H1 (cell line): Measurements from ENCODE around the gene KATNAL2. TPM values are rescaled to one million over a fixed set of nuclear protein-coding genes. Genes with fewer than 3 reads are reported as not detected.

ENCODE experiments used
- CTCF ChIA-PET: fragments of 300-600 bp; sonication (Branson Sonifier 250); formaldehyde crosslinking; loops from one replicate; lab custom pipeline; 2021; ENCODE audit not compliant: partially characterized antibody; lab: Charles Lee
- POLR2A ChIA-PET: fragments of 300-600 bp; sonication (Branson Sonifier 250); formaldehyde crosslinking; loops from one replicate; lab custom pipeline; 2021; ENCODE audit warnings: inconsistent platforms; ENCODE audit not compliant: partially characterized antibody; lab: Charles Lee
- DNase-seq, 2 experiments: peaks; one replicate each; pipeline versions ENCODE4 v3.0.0 to v3.0.0-alpha.2; 2010 to 2022; ENCODE audit warnings: low spot score in 2 of 2, low read depth in 1 of 2, mixed read lengths in 1 of 2
- FAIRE-seq: peaks from 2 replicates; lab custom pipeline; 2011; peaks lifted over from hg19 to GRCh38; lab: Jason Lieb, UNC
- H2AFZ ChIP-seq: 2 replicates; pipeline ENCODE4 v1.8.1; 2012; ENCODE audit warnings: low read length, inconsistent platforms
- H2AK5ac ChIP-seq: 2 replicates; pipeline ENCODE4 v1.6.1; 2013; ENCODE audit warnings: low read depth, low read length
- H2BK120ac ChIP-seq: replicated peaks from 2 replicates; pipeline ENCODE3; 2013; ENCODE audit warnings: low read depth, low read length, inconsistent platforms
- H2BK12ac ChIP-seq: 2 replicates; pipeline ENCODE4 v1.6.1; 2013; ENCODE audit warnings: low read depth, low read length
- H2BK15ac ChIP-seq: 2 replicates; pipeline ENCODE4 v1.6.1; 2013; ENCODE audit warnings: low read length
- H2BK20ac ChIP-seq: 2 replicates; pipeline ENCODE4 v1.6.1; 2013; ENCODE audit warnings: low read length
- H2BK5ac ChIP-seq: 2 replicates; pipeline ENCODE4 v1.6.1; 2013; ENCODE audit warnings: low read depth, low read length
- H3K14ac ChIP-seq: 2 replicates; pipeline ENCODE4 v1.6.1; 2013; ENCODE audit warnings: inconsistent platforms; ENCODE audit not compliant: insufficient read length
- H3K18ac ChIP-seq: 2 replicates; pipeline ENCODE4 v1.6.1; 2013; ENCODE audit warnings: low read length; ENCODE audit errors: extremely low read depth
- H3K23ac ChIP-seq: 2 replicates; pipeline ENCODE4 v1.6.1; 2013; ENCODE audit warnings: inconsistent platforms; ENCODE audit not compliant: insufficient read length
- H3K23me2 ChIP-seq: 2 replicates; pipeline ENCODE4 v1.6.1; 2013; ENCODE audit warnings: low read depth, low read length
- H3K27ac ChIP-seq: 2 replicates; pipeline ENCODE4 v1.6.1; 2011; ENCODE audit warnings: low read depth, low read length, inconsistent platforms
- H3K27me3 ChIP-seq, 4 experiments: replicated peaks in 1 of 4; 1 replicate in 1 of 4; 2 replicates in 3 of 4; pipeline versions ENCODE4 v1.6.1 to v1.8.1; 2011 to 2013; ENCODE audit warnings: low read length in 3 of 4, mild to moderate bottlenecking in 3 of 4, inconsistent platforms in 2 of 4, mixed read lengths in 2 of 4, moderate library complexity in 1 of 4; ENCODE audit not compliant: control insufficient read depth in 3 of 4, insufficient read depth in 3 of 4; ENCODE audit errors: extremely low read depth in 1 of 4
- H3K36me3 ChIP-seq, 4 experiments: 2 replicates each; pipeline versions ENCODE4 v1.6.1 to v1.8.1; 2011 to 2013; ENCODE audit warnings: mild to moderate bottlenecking in 4 of 4, low read length in 3 of 4, moderate library complexity in 2 of 4, control low read depth in 1 of 4, inconsistent platforms in 1 of 4; ENCODE audit not compliant: insufficient read depth in 4 of 4, control insufficient read depth in 2 of 4
- H3K4ac ChIP-seq: replicated peaks from 2 replicates; pipeline ENCODE3; 2013; ENCODE audit warnings: low read length, low read depth, mixed read lengths, inconsistent platforms; ENCODE audit not compliant: insufficient read length
- H3K4me1 ChIP-seq, 4 experiments: replicated peaks in 1 of 4; 1 replicate in 1 of 4; 2 replicates in 3 of 4; pipeline versions ENCODE4 v1.6.1 to v1.8.1; 2011 to 2013; ENCODE audit warnings: low read length in 3 of 4, inconsistent platforms in 2 of 4, mixed read lengths in 1 of 4; ENCODE audit not compliant: insufficient read depth in 4 of 4, control insufficient read depth in 3 of 4
- H3K4me2 ChIP-seq, 2 experiments: 2 replicates each; pipeline versions ENCODE4 v1.6.1 to v1.8.1; 2011 to 2013; ENCODE audit warnings: low read depth in 2 of 2, low read length in 2 of 2, control low read depth in 1 of 2, inconsistent platforms in 1 of 2, mild to moderate bottlenecking in 1 of 2; ENCODE audit not compliant: insufficient read depth in 1 of 2
- H3K4me3 ChIP-seq, 4 experiments: fragments of 200-600, 300-600 bp in 1 of 4; sonication (generic), shearing (Covaris generic), sonication (Bioruptor Twin) in 1 of 4; 2 replicates each; pipeline versions ENCODE4 v1.5.1 to v1.8.1; 2011 to 2016; ENCODE audit warnings: low read length in 4 of 4, low read depth in 3 of 4, control low read depth in 2 of 4, inconsistent platforms in 2 of 4, mild to moderate bottlenecking in 2 of 4, mixed read lengths in 1 of 4, moderate library complexity in 1 of 4; ENCODE audit not compliant: insufficient read depth in 2 of 4; ENCODE audit errors: extremely low read depth in 1 of 4
- H3K56ac ChIP-seq: replicated peaks from 2 replicates; pipeline ENCODE3; 2013; ENCODE audit warnings: low read depth, mild to moderate bottlenecking, mixed read lengths, low read length, inconsistent platforms; ENCODE audit not compliant: insufficient read length
- H3K79me1 ChIP-seq: 2 replicates; pipeline ENCODE4 v1.6.1; 2013; ENCODE audit warnings: low read depth, low read length, control low read depth
- H3K79me2 ChIP-seq, 2 experiments: 2 replicates each; pipeline versions ENCODE4 v1.6.1 to v1.8.1; 2012 to 2013; ENCODE audit warnings: low read length in 2 of 2, mild to moderate bottlenecking in 2 of 2, inconsistent platforms in 1 of 2; ENCODE audit not compliant: insufficient read depth in 2 of 2, control insufficient read depth in 1 of 2
- H3K9ac ChIP-seq, 4 experiments: replicated peaks in 1 of 4; 1 replicate in 1 of 4; 2 replicates in 3 of 4; pipeline versions ENCODE4 v1.6.1 to v1.8.1; 2011 to 2013; ENCODE audit warnings: low read depth in 3 of 4, low read length in 3 of 4, control low read depth in 2 of 4, mild to moderate bottlenecking in 2 of 4, moderate library complexity in 2 of 4, inconsistent platforms in 1 of 4; ENCODE audit errors: extremely low read depth in 1 of 4
- H3K9me3 ChIP-seq, 2 experiments: 2 replicates each; pipeline versions ENCODE4 v1.6.1 to v1.8.1; 2012 to 2013; ENCODE audit warnings: mild to moderate bottlenecking in 2 of 2, moderate library complexity in 2 of 2, control low read depth in 1 of 2, inconsistent platforms in 1 of 2, low read depth in 1 of 2, low read length in 1 of 2, mixed read lengths in 1 of 2; ENCODE audit not compliant: insufficient read depth in 2 of 2
- H4K20me1 ChIP-seq, 2 experiments: replicated peaks in 1 of 2; 2 replicates each; pipeline versions ENCODE3 to v1.8.1; 2011 to 2013; ENCODE audit warnings: inconsistent platforms in 2 of 2, low read length in 2 of 2, mild to moderate bottlenecking in 1 of 2; ENCODE audit not compliant: insufficient read depth in 2 of 2, control insufficient read depth in 1 of 2
- H4K5ac ChIP-seq: 2 replicates; pipeline ENCODE4 v1.6.1; 2013; ENCODE audit warnings: low read length, low read depth, mixed read lengths, inconsistent platforms; ENCODE audit not compliant: insufficient read length
- H4K8ac ChIP-seq: 2 replicates; pipeline ENCODE4 v1.8.0; 2013; ENCODE audit warnings: mild to moderate bottlenecking, moderate library complexity, low read length, inconsistent platforms; ENCODE audit not compliant: insufficient read depth; ENCODE audit errors: extremely low read depth
- H4K91ac ChIP-seq: replicated peaks from 2 replicates; pipeline ENCODE3; 2013; ENCODE audit warnings: low read length, mixed read lengths, inconsistent platforms; ENCODE audit not compliant: insufficient read length
- MAFK ChIP-seq: IDR thresholded peaks from 2 replicates; pipeline ENCODE4 v1.6.1; 2012; ENCODE audit warnings: low read depth, mild to moderate bottlenecking, improper control_type of control experiment, low read length
- NRF1 ChIP-seq: IDR thresholded peaks from 2 replicates; pipeline ENCODE4 v1.6.1; 2011; ENCODE audit warnings: mild to moderate bottlenecking, low read depth, low read length, improper control_type of control experiment
- RBBP5 ChIP-seq: IDR thresholded peaks from 2 replicates; pipeline ENCODE4 v1.7.1; 2012; ENCODE audit warnings: low read depth, mild to moderate bottlenecking, inconsistent platforms, low read length, moderate library complexity, borderline replicate concordance
- SAP30 ChIP-seq: fragments of 300-600 bp; sonication (generic); IDR thresholded peaks from 2 replicates; pipeline ENCODE4 v1.7.1; 2012; ENCODE audit warnings: low read length, moderate library complexity, mild to moderate bottlenecking, inconsistent platforms; ENCODE audit not compliant: insufficient read depth, insufficient replicate concordance
- TCF12 ChIP-seq: IDR thresholded peaks from 2 replicates; pipeline ENCODE4 v1.6.1; 2011; ENCODE audit warnings: low read depth, mild to moderate bottlenecking, low read length
- polyA plus RNA-seq, 7 experiments: library from polyadenylated mRNA; depleted of rRNA in 3 of 7; stranded (reverse) in 5 of 7; unstranded in 2 of 7; fragments of >200 nt in 5 of 7; fragments of 200-250 nt in 2 of 7; gene quantifications; 1 replicate in 5 of 7; 2 replicates in 1 of 7; 4 replicates in 1 of 7; pipeline versions ENCODE4 v1.2.1 to v1.2.3, GENCODE V29; 2011 to 2013; ENCODE audit warnings: missing spikeins in 2 of 7, mixed read lengths in 2 of 7
- total RNA-seq: library from RNA; stranded (reverse); fragmentation: NEBNext Ultra II Directional; extraction: Animal tissue kit (Norgen Biotek cat#: 25700); gene quantifications from 2 replicates; pipeline ENCODE4 v1.2.1, GENCODE V29; 2021
- TF ChIP-seq, protein P1 (sequence below): IDR thresholded peaks from 2 replicates; pipeline ENCODE4 v1.6.1; 2012; ENCODE audit warnings: inconsistent platforms
- TF ChIP-seq, protein P2 (sequence below): IDR thresholded peaks from 2 replicates; pipeline ENCODE4 v1.6.1; 2012; ENCODE audit warnings: low read length, inconsistent platforms

Gene KATNAL2
- total and polyA plus RNA-seq, 2 of the 8 experiments (the other 6 are each of a cell fraction or from before 2014, with no cell fraction given), result 10.0 to 15.2 TPM

DNA sequence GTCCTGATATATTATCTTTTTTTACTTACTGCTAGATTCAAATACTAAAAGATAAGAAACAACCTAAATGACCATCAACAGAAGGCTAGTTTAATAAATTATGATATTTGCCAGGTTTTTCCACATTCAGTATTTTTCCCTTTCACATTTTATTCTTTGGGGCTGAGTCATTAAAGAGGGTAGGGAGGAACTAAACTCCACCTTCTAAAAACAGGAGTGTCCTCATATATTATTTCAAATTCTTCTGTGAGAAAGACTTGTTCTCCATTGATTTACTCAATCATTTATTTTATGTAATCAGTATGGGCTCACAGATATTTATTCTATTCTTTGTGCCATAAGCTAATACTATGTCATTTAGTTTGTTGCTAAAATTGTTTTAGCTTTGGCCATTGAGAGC, 223.9 kb downstream of the KATNAL2 start:
- Histone ChIP-seq H2BK15ac (no peak overlapping the region), H3K79me1 (peaks cover 3% of the 10 kb centered on the region; the same call in 1 of the 2 replicates), H3K56ac (no peak overlapping the region), H3K9me3 (no peaks in the 10 kb centered on the region), H2AFZ (no peak overlapping the region), H4K5ac (no peak overlapping the region), H3K23ac (no peak overlapping the region), H2AK5ac (no peak overlapping the region), H3K23me2 (no peaks in the 10 kb centered on the region), H3K4me3 (no peak overlapping the region), H3K79me2 (peaks cover 5 to 62% of the 10 kb centered on the region in 2 experiments; a peak in 3 of 4 replicates), H2BK12ac (no peak overlapping the region), H4K8ac (no peak overlapping the region), H3K9ac (no peak overlapping the region), H3K14ac (no peak overlapping the region), H3K4me1 (no peaks in the 10 kb centered on the region), H3K4me2 (no peak overlapping the region), H3K4ac (no peak overlapping the region), H3K27me3 (no peaks in the 10 kb centered on the region), H4K91ac (no peak overlapping the region), H4K20me1 (peaks cover 0 to 6% of the 10 kb centered on the region in 2 experiments), H2BK5ac (no peak overlapping the region), H3K27ac (no peak overlapping the region), H2BK20ac (no peak overlapping the region), H3K18ac (no peak overlapping the region), H2BK120ac (no peak overlapping the region), H3K36me3 (no peaks in the 10 kb centered on the region)
- ChIA-PET POLR2A (interaction anchor here (1.0 kb wide), 1 partner anchor 9 kb away, joined by 3 read pairs; no protein-coding TSS in a partner anchor), CTCF (no interaction called here)
- TF ChIP-seq RBBP5 (no peak), MAFK (no peak), NRF1 (no peak), SAP30 (no peak), TCF12 (no peak)
- TF ChIP-seq, protein P1, sequence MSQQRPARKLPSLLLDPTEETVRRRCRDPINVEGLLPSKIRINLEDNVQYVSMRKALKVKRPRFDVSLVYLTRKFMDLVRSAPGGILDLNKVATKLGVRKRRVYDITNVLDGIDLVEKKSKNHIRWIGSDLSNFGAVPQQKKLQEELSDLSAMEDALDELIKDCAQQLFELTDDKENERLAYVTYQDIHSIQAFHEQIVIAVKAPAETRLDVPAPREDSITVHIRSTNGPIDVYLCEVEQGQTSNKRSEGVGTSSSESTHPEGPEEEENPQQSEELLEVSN, result no peak
- TF ChIP-seq, protein P2, sequence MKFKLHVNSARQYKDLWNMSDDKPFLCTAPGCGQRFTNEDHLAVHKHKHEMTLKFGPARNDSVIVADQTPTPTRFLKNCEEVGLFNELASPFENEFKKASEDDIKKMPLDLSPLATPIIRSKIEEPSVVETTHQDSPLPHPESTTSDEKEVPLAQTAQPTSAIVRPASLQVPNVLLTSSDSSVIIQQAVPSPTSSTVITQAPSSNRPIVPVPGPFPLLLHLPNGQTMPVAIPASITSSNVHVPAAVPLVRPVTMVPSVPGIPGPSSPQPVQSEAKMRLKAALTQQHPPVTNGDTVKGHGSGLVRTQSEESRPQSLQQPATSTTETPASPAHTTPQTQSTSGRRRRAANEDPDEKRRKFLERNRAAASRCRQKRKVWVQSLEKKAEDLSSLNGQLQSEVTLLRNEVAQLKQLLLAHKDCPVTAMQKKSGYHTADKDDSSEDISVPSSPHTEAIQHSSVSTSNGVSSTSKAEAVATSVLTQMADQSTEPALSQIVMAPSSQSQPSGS, result no peak
- no peak for FAIRE-seq
- no peak for DNase-seq
